ENCODE results near the gene LUC7L.

- TF ChIP-seq, protein P1, sequence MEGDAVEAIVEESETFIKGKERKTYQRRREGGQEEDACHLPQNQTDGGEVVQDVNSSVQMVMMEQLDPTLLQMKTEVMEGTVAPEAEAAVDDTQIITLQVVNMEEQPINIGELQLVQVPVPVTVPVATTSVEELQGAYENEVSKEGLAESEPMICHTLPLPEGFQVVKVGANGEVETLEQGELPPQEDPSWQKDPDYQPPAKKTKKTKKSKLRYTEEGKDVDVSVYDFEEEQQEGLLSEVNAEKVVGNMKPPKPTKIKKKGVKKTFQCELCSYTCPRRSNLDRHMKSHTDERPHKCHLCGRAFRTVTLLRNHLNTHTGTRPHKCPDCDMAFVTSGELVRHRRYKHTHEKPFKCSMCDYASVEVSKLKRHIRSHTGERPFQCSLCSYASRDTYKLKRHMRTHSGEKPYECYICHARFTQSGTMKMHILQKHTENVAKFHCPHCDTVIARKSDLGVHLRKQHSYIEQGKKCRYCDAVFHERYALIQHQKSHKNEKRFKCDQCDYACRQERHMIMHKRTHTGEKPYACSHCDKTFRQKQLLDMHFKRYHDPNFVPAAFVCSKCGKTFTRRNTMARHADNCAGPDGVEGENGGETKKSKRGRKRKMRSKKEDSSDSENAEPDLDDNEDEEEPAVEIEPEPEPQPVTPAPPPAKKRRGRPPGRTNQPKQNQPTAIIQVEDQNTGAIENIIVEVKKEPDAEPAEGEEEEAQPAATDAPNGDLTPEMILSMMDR (IDR thresholded peaks at IDR 0.05; ENCODE audit: borderline replicate concordance, extremely low read depth, low read length, poor library complexity, severe bottlenecking): no peak
- TF ChIP-seq EZH2 (IDR thresholded peaks at IDR 0.05; ENCODE audit: borderline replicate concordance, low read depth, low read length, severe bottlenecking): no peak
These were observed 17.8 kb upstream of the LUC7L start for GRCh38 chr16:247027-247426.

All from DND-41 (cell line).